DND-41 (cell line): ENCODE data around the gene CCL26.

Experiments
- CTCF ChIP-seq: IDR thresholded peaks from 2 replicates; pipeline ENCODE4 v1.5.1; 2012; ENCODE audit warnings: borderline replicate concordance, low read length, moderate library complexity, mild to moderate bottlenecking; ENCODE audit not compliant: poor library complexity, severe bottlenecking; ENCODE audit errors: extremely low read depth
- EZH2 ChIP-seq: IDR thresholded peaks from 3 replicates; pipeline ENCODE4 v1.6.1; 2012; ENCODE audit warnings: borderline replicate concordance, low read depth, mild to moderate bottlenecking, moderate library complexity, low read length, inconsistent platforms; ENCODE audit not compliant: severe bottlenecking

GRCh38 chr7:75738604-75738974 is 33.4 kb downstream of the CCL26 start, which contains the start of gene HIP1:
- TF ChIP-seq CTCF (no peak), EZH2 (no peak)
